IMR-90 (cell line): Measurements from ENCODE around the gene WDR37. TPM values are rescaled to one million over a fixed set of nuclear protein-coding genes. Genes with fewer than 3 reads are reported as not detected.

Source experiments
- ATAC-seq: fragments of 200-7000 bp; cut with Tn5 transposase; 2 replicates; pipeline ENCODE4 v1.9.1; 2020; ENCODE audit warnings: low read depth, mild to moderate bottlenecking, moderate library complexity
- BruUV-seq: library from RNA; stranded (reverse); fragments of 400-500 nt; replicated peaks from 2 replicates; lab custom pipeline; 2021; lab: Mats Ljungman, UMichigan
- CTCF ChIA-PET: fragments of 300-600 bp; formaldehyde crosslinking; extraction: SDS; loops from one replicate; lab custom pipeline; 2021; ENCODE audit warnings: antibody characterized with exemption; lab: Yijun Ruan, JAX
- POLR2A ChIA-PET: fragments of 300-600 bp; sonication (Branson Sonifier 250); formaldehyde crosslinking; loops from one replicate; lab custom pipeline; 2022; ENCODE audit warnings: antibody characterized with exemption; ENCODE audit not compliant: unreplicated experiment; lab: Charles Lee
- DNase-seq: peaks from one replicate; pipeline ENCODE4 v3.0.0; 2013
- H2AFZ ChIP-seq: replicated peaks from 2 replicates; pipeline ENCODE3; 2013; ENCODE audit warnings: low read length, mild to moderate bottlenecking; ENCODE audit not compliant: poor library complexity
- H2AK5ac ChIP-seq: 2 replicates; pipeline ENCODE4 v1.6.1; 2013; ENCODE audit warnings: low read depth, low read length, inconsistent platforms
- H2AK9ac ChIP-seq: replicated peaks from 2 replicates; pipeline ENCODE3; 2013; ENCODE audit warnings: mild to moderate bottlenecking, low read depth, low read length, moderate library complexity; ENCODE audit not compliant: poor library complexity
- H2BK120ac ChIP-seq: 2 replicates; pipeline ENCODE4 v1.6.1; 2013; ENCODE audit warnings: low read depth, low read length, inconsistent platforms
- H2BK15ac ChIP-seq: 3 replicates; pipeline ENCODE4 v1.6.1; 2013; ENCODE audit warnings: low read depth, low read length, inconsistent platforms
- H2BK20ac ChIP-seq: 2 replicates; pipeline ENCODE4 v1.6.1; 2013; ENCODE audit warnings: low read depth, mild to moderate bottlenecking, inconsistent platforms, low read length, moderate library complexity
- H2BK5ac ChIP-seq: 2 replicates; pipeline ENCODE4 v1.6.1; 2013; ENCODE audit warnings: mild to moderate bottlenecking, low read depth, low read length, inconsistent platforms; ENCODE audit not compliant: poor library complexity, severe bottlenecking
- H3K14ac ChIP-seq: replicated peaks from 2 replicates; pipeline ENCODE4 v1.6.1; 2013; ENCODE audit warnings: low read depth, low read length, inconsistent platforms
- H3K18ac ChIP-seq: 2 replicates; pipeline ENCODE4 v1.6.1; 2013; ENCODE audit warnings: low read depth, low read length, control low read depth
- H3K23ac ChIP-seq: 2 replicates; pipeline ENCODE4 v1.6.1; 2013; ENCODE audit warnings: low read depth, low read length, inconsistent platforms
- H3K27ac ChIP-seq: 2 replicates; pipeline ENCODE4 v1.5.1; 2013; ENCODE audit warnings: mild to moderate bottlenecking, control low read depth, low read length; ENCODE audit not compliant: insufficient read depth
- H3K27me3 ChIP-seq: 2 replicates; pipeline ENCODE4 v1.6.1; 2013; ENCODE audit warnings: low read length; ENCODE audit not compliant: control insufficient read depth, insufficient read depth
- H3K36me3 ChIP-seq: 2 replicates; pipeline ENCODE4 v1.6.1; 2013; ENCODE audit warnings: low read length, mixed read lengths; ENCODE audit not compliant: control insufficient read depth, insufficient read depth
- H3K4ac ChIP-seq: 2 replicates; pipeline ENCODE4 v1.6.1; 2013; ENCODE audit warnings: low read depth, low read length, inconsistent platforms
- H3K4me1 ChIP-seq: 2 replicates; pipeline ENCODE4 v1.6.1; 2013; ENCODE audit warnings: low read length, mixed read lengths; ENCODE audit not compliant: control insufficient read depth, insufficient read depth
- H3K4me2 ChIP-seq: 2 replicates; pipeline ENCODE4 v1.6.1; 2013; ENCODE audit warnings: low read depth, mild to moderate bottlenecking, control low read depth, low read length, moderate library complexity
- H3K4me3 ChIP-seq: 2 replicates; pipeline ENCODE4 v1.5.1; 2013; ENCODE audit warnings: low read depth, mild to moderate bottlenecking, control low read depth, low read length, moderate library complexity; ENCODE audit not compliant: insufficient read depth
- H3K56ac ChIP-seq: 2 replicates; pipeline ENCODE4 v1.6.1; 2013; ENCODE audit warnings: low read length, inconsistent platforms; ENCODE audit not compliant: insufficient read depth; ENCODE audit errors: extremely low read depth
- H3K79me1 ChIP-seq, 2 experiments: 2 replicates each; pipeline ENCODE4 v1.6.1; 2013; ENCODE audit warnings: low read length in 2 of 2, inconsistent platforms in 1 of 2, low read depth in 1 of 2
- H3K9ac ChIP-seq: 2 replicates; pipeline ENCODE4 v1.6.1; 2013; ENCODE audit warnings: low read depth, low read length, control low read depth
- H3K9me1 ChIP-seq: 2 replicates; pipeline ENCODE4 v1.6.1; 2013; ENCODE audit warnings: low read length, inconsistent platforms; ENCODE audit not compliant: insufficient read depth
- H3K9me3 ChIP-seq: 2 replicates; pipeline ENCODE4 v1.6.1; 2013; ENCODE audit warnings: low read length; ENCODE audit not compliant: control insufficient read depth, insufficient read depth
- H4K20me1 ChIP-seq: 2 replicates; pipeline ENCODE4 v1.6.1; 2013; ENCODE audit warnings: low read length, inconsistent platforms; ENCODE audit not compliant: insufficient read depth
- H4K5ac ChIP-seq: 2 replicates; pipeline ENCODE4 v1.6.1; 2013; ENCODE audit warnings: mild to moderate bottlenecking, low read depth, low read length, control low read depth
- H4K8ac ChIP-seq, 2 experiments: 2 replicates each; pipeline ENCODE4 v1.6.1; 2013; ENCODE audit warnings: low read depth in 2 of 2, low read length in 2 of 2, control low read depth in 1 of 2, inconsistent platforms in 1 of 2
- H4K91ac ChIP-seq: 2 replicates; pipeline ENCODE4 v1.6.1; 2013; ENCODE audit warnings: low read depth, low read length, inconsistent platforms; ENCODE audit not compliant: insufficient read depth
- CEBPB ChIP-seq: IDR thresholded peaks from 2 replicates; pipeline ENCODE4 v1.6.1; 2012; ENCODE audit warnings: low read depth, low read length, improper control_type of control experiment
- MAZ ChIP-seq: IDR thresholded peaks from 2 replicates; pipeline ENCODE4 v1.6.1; 2012; ENCODE audit warnings: low read depth, mild to moderate bottlenecking, low read length, improper control_type of control experiment, moderate library complexity, borderline replicate concordance
- MXI1 ChIP-seq: IDR thresholded peaks from 2 replicates; pipeline ENCODE4 v1.6.1; 2012; ENCODE audit warnings: low read depth, mild to moderate bottlenecking, low read length, moderate library complexity, borderline replicate concordance
- RAD21 ChIP-seq: IDR thresholded peaks from 2 replicates; pipeline ENCODE4 v1.6.1; 2012; ENCODE audit warnings: low read length, improper control_type of control experiment
- WGBS, 2 experiments: methylation state at CpG; one replicate each; pipeline versions ENCODE4 v1.1.5 to v1.1.7; 2013; ENCODE audit warnings: missing lambda C conversion rate in 2 of 2; ENCODE audit not compliant: insufficient read length in 1 of 2; ENCODE audit errors: extremely low coverage in 2 of 2; 5-methylcytosine and 5-hydroxymethylcytosine counted together
- dilution Hi-C: fragments of 300-500 bp; cut with HindIII; formaldehyde crosslinking; loops from one replicate; pipeline ENCODE4 v1.14.3; 2018; ENCODE audit warnings: low sequenced_read_pairs; ENCODE audit not compliant: unreplicated experiment
- in situ Hi-C: fragments of 300-500 bp; cut with MboI; formaldehyde crosslinking; loops from 3 replicates; pipeline ENCODE4 v1.14.3; 2019; ENCODE audit warnings: low sequenced_read_pairs, inconsistent platforms, mixed read lengths
- intact Hi-C: fragments of 100-400 bp; cut with micrococcal nuclease; formaldehyde crosslinking; loops from 2 replicates; pipeline ENCODE4 v1.10.0; 2022
- polyA plus RNA-seq, 3 experiments: library from polyadenylated mRNA; depleted of rRNA; stranded (reverse); fragments of >200 nt; gene quantifications; 2 replicates each; pipeline ENCODE4 v1.2.3, GENCODE V29; 2012; ENCODE audit warnings: low replicate concordance in 1 of 3
- total RNA-seq: library from RNA; depleted of rRNA; stranded (reverse); fragments of >200 nt; gene quantifications from 2 replicates; pipeline ENCODE4 v1.2.3, GENCODE V29; 2012
- TF ChIP-seq, protein P1 (sequence below): fragments of 150-350 bp; IDR thresholded peaks from 2 replicates; pipeline ENCODE4 v1.6.1; 2017; ENCODE audit warnings: mild to moderate bottlenecking, antibody characterized with exemption, low read length, low read depth
- TF ChIP-seq, protein P2 (sequence below): fragments of 150-350 bp; IDR thresholded peaks from 2 replicates; pipeline ENCODE4 v1.6.1; 2016; ENCODE audit warnings: low read depth, mild to moderate bottlenecking, low read length, moderate library complexity, borderline replicate concordance
- TF ChIP-seq, protein P3 (sequence below): conservative IDR thresholded peaks from 2 replicates; pipeline ENCODE4 v1.5.1; 2012; ENCODE audit warnings: mild to moderate bottlenecking, low read depth, low read length, improper control_type of control experiment

Gene WDR37
- total and polyA plus RNA-seq, 2 of the 4 experiments (the other 2 are of a cell fraction): 12.7 to 14.5 TPM

DNA sequence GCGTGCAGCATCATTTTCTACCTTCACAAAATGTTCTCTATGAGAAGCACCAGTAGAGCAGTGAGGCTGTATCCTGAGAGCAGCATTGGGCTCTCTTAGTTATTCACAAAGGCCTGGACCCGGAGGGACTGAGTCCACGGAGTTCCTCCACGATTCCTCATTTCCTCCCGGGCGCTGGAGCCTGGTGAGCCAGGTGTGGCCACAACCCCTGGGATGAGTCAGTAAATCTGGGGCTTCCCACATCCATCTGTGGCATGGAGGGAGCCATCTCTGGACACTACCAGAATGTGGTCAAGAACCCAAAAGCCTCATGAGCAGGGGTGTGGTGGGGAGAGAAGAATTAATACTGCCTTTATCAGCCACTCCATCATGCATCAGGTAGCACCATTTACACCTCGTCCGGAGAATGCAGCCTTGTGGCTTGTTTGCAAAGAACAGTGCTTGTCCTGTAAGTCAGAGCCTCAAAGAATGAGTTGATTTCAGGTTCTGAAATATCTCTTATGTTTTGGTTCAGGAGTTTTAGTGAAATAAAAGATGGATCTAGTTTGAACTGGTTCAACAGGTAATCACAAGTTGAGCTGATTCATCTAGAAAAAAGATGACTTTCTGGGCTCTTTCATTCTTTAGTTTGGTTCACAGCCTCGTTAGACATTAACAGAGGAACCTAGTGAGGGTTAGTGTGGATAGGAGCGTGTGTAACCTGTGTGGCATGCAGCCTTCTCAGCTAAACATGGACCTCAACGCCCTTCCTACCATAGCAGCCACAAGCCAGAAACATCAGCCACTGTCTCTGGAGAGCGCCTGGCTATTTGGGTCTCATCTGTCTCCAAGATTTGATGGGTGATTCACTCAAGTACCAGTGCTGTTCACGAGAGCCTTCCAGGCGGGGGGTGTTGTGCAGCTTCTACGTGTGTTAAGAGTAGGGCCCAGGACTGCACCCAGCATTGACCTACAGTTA, 95.2 kb downstream of the WDR37 start (continued):
- TF ChIP-seq MAZ: no peak

DNA sequence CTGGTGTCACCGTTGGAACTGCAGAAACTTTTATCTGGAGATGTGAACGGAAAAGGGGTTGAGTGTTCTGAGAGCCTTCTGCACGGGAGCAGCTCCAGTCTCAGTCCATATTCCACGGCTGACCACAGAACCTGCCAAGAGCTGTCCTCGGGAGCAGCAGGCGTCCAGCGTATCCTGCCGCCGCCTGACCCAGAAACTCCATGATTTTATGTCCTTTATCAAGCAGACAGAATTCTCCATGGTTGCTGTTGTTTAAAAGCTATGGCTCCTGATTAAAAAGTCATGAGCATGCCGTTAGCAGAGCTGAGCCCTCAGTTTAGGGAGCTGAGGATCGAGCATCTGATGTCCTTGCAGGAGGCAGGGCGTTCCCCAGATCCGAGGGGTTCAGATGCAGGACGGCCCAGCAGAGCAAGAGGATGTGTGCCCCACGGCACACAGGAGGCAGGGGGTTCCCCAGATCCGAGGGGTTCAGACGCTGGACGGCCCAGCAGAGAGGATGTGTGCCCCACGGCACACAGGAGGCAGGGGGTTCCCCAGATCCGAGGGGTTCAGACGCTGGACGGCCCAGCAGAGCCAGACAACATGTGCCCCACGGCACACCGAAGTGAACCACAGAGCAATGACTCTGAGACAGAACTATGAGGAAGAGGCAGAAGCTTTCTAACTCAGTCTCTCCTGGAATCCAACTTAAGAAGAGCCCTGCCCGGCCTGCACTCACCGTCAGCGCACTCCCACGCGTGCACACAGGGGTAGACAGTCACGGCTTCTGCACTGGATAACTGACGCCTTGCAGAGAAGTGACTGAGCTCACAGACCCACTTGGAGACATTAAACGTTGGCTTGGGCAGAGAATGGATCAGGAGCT, 96.4 kb downstream of the WDR37 start:
- Histone ChIP-seq H3K4me1 (no peaks in the 10 kb centered on the region), H2BK15ac (no peak overlapping the region), H4K8ac (no peak overlapping the region), H3K4me3 (no peak overlapping the region), H3K9ac (no peak overlapping the region), H3K9me1 (no peaks in the 10 kb centered on the region), H3K14ac (no peak overlapping the region), H3K4me2 (no peak overlapping the region), H3K56ac (no peak overlapping the region), H3K36me3 (no peaks in the 10 kb centered on the region), H2AK5ac (no peak overlapping the region), H4K5ac (no peak overlapping the region), H3K23ac (no peak overlapping the region), H3K27me3 (peaks cover 5% of the 10 kb centered on the region; the same call in 1 of the 2 replicates), H3K9me3 (peaks cover 2% of the 10 kb centered on the region; the same call in 1 of the 2 replicates), H4K91ac (no peak overlapping the region), H3K4ac (no peak overlapping the region), H2BK120ac (no peak overlapping the region), H3K27ac (no peak overlapping the region), H2AK9ac (no peak overlapping the region), H2AFZ (no peak overlapping the region), H3K79me1 (no peaks in the 10 kb centered on the region), H2BK5ac (no peak overlapping the region), H3K18ac (no peak overlapping the region), H4K20me1 (no peaks in the 10 kb centered on the region), H2BK20ac (no peak overlapping the region)
- BruUV-seq: no TSS peak
- in situ Hi-C loops: no loop called here
- ATAC-seq (no peak), DNase-seq (no peak)
- intact Hi-C loops: no loop called here
- WGBS, 2 experiments: 89% methylated on average over 22 of the region's 32 CpGs; no CpG with 5 or more reads in 1 of the 2 experiments
- ChIA-PET CTCF (no interaction called here), POLR2A (no interaction called here)
- TF ChIP-seq, protein P1, sequence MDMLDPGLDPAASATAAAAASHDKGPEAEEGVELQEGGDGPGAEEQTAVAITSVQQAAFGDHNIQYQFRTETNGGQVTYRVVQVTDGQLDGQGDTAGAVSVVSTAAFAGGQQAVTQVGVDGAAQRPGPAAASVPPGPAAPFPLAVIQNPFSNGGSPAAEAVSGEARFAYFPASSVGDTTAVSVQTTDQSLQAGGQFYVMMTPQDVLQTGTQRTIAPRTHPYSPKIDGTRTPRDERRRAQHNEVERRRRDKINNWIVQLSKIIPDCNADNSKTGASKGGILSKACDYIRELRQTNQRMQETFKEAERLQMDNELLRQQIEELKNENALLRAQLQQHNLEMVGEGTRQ: no peak
- TF ChIP-seq CEBPB (no peak), RAD21 (no peak), MXI1 (no peak)
- TF ChIP-seq, protein P2, sequence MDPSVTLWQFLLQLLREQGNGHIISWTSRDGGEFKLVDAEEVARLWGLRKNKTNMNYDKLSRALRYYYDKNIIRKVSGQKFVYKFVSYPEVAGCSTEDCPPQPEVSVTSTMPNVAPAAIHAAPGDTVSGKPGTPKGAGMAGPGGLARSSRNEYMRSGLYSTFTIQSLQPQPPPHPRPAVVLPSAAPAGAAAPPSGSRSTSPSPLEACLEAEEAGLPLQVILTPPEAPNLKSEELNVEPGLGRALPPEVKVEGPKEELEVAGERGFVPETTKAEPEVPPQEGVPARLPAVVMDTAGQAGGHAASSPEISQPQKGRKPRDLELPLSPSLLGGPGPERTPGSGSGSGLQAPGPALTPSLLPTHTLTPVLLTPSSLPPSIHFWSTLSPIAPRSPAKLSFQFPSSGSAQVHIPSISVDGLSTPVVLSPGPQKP: no peak
- TF ChIP-seq, protein P3, sequence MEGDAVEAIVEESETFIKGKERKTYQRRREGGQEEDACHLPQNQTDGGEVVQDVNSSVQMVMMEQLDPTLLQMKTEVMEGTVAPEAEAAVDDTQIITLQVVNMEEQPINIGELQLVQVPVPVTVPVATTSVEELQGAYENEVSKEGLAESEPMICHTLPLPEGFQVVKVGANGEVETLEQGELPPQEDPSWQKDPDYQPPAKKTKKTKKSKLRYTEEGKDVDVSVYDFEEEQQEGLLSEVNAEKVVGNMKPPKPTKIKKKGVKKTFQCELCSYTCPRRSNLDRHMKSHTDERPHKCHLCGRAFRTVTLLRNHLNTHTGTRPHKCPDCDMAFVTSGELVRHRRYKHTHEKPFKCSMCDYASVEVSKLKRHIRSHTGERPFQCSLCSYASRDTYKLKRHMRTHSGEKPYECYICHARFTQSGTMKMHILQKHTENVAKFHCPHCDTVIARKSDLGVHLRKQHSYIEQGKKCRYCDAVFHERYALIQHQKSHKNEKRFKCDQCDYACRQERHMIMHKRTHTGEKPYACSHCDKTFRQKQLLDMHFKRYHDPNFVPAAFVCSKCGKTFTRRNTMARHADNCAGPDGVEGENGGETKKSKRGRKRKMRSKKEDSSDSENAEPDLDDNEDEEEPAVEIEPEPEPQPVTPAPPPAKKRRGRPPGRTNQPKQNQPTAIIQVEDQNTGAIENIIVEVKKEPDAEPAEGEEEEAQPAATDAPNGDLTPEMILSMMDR: no peak
- dilution Hi-C loops: no loop called here
